ENCODE results near the gene C16orf92.

Gene C16orf92

DNA sequence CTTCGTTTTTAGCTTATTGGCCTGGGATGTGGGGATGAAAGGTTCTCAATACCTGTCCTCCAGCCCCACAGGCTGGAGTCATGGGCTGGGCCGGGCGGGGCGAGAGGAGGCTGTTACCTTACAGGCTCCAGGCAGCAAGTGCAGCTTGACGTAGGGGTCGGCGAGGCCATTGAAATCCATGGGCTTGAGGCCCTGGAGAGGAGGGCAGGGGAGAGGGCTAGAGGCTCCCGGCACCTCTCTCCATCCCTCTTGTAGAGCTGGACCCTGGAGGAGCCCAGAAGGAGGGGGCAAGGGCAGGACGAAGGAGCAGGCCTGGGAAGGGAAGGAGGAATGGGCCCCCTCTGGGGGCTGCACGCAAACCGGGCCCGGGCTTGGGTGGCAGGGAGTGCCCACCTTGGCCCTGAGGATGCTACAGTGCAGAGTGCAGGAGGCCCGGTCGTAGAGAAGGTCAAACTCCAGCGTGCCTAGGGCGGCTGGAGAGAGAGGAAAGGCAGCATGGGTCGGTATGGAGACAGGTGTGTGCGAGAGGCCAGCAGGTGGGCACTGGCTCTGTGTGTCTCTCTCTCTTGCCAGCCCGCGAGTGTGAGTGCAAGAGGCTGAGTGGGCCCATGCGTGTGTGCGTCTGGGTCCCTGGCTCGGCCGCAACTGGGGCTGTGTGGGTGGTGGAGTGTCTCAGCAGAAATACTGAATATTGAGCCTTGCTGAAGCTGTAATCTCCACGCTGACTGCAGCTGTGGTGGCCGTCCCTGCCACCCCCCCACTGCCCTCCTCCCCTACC, 13.7 kb upstream of the C16orf92 start:
- Histone ChIP-seq H3K79me2 (ENCODE audit: insufficient read depth, low read length) (no peaks in the 10 kb centered on the region), H3K4me1 (ENCODE audit: insufficient read depth, low read length, severe bottlenecking) (no peaks in the 10 kb centered on the region), H3K4me2 (ENCODE audit: low read length) (no peak overlapping the region), H3K9me2 (ENCODE audit: low read depth, low read length) (no peaks in the 10 kb centered on the region), H3K4me3 (ENCODE audit: low read depth, low read length, poor library complexity, severe bottlenecking) (no peak overlapping the region), H3F3A (ENCODE audit: insufficient read depth, low read length) (no peaks in the 10 kb centered on the region), H3K36me3 (ENCODE audit: insufficient read depth, low read length) (peaks cover 9% of the 10 kb centered on the region), H3K27ac (ENCODE audit: low read depth, low read length, poor library complexity, severe bottlenecking) (no peak overlapping the region), H3K9me3 (ENCODE audit: low read length) (no peaks in the 10 kb centered on the region), H3K27me3 (ENCODE audit: insufficient read depth, low read length) (peaks cover 4% of the 10 kb centered on the region), H2AFZ (ENCODE audit: low read length) (no peak overlapping the region), H4K20me1 (ENCODE audit: insufficient read depth, low read length) (no peaks in the 10 kb centered on the region), H3K9ac (ENCODE audit: low read length) (no peak overlapping the region)
- TF ChIP-seq EZH2 (IDR thresholded peaks at IDR 0.05; ENCODE audit: borderline replicate concordance, low read length): no peak
- TF ChIP-seq, protein P1, sequence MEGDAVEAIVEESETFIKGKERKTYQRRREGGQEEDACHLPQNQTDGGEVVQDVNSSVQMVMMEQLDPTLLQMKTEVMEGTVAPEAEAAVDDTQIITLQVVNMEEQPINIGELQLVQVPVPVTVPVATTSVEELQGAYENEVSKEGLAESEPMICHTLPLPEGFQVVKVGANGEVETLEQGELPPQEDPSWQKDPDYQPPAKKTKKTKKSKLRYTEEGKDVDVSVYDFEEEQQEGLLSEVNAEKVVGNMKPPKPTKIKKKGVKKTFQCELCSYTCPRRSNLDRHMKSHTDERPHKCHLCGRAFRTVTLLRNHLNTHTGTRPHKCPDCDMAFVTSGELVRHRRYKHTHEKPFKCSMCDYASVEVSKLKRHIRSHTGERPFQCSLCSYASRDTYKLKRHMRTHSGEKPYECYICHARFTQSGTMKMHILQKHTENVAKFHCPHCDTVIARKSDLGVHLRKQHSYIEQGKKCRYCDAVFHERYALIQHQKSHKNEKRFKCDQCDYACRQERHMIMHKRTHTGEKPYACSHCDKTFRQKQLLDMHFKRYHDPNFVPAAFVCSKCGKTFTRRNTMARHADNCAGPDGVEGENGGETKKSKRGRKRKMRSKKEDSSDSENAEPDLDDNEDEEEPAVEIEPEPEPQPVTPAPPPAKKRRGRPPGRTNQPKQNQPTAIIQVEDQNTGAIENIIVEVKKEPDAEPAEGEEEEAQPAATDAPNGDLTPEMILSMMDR (IDR thresholded peaks at IDR 0.05; ENCODE audit: low read length): no peak

DNA sequence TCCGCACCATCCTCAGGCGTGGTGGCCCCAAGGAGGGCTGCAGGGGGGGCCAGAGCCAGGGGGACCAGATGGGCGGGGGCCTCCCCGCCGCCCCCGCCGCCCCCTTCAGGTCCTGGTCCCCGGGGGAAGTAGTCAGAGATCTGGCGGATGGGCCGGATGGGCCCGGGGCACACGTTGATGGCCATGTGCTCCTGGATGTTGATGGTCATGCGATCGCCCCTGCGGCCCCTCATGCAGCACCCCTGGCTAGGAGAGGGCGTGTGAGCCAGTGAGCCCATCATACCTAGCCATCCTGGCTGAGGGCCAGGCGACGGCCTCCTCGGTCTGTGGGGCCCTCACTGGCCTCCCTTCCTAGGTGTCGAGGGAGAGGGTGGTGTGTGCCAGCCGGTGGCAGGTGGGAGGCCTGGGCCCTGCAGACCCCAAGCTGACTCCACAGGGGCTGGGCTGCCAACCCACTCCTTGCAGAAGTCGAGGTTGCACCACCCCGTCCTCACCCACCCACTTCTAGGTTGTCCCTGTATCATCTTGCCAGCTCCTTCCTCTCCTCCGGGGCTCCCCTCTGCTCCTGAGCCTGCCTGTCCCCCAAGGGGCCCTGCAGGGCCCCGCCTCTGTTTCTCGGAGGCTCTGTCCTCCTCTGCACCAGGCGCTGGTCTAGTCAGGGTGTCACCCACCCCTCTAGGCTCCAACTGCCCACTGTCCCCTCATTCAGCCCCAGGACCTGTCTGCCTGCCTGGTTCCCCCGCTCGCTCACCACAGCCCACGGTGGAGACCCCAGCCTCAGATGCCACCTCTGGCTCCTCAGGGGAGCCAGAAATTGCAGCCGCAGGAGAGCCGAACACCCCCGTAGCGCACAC, 12.8 kb upstream of the C16orf92 start:
- H3K27me3 ChIP-seq (ENCODE audit: insufficient read depth, low read length): peaks cover 4% of the 10 kb centered on the region
- no peak overlapping the region for H2AFZ ChIP-seq (ENCODE audit: low read length)
- TF ChIP-seq, protein P1 (IDR thresholded peaks at IDR 0.05; ENCODE audit: low read length): no peak
- no peak for TF ChIP-seq EZH2 (IDR thresholded peaks at IDR 0.05; ENCODE audit: borderline replicate concordance, low read length)
- H3K27ac ChIP-seq (ENCODE audit: low read depth, low read length, poor library complexity, severe bottlenecking): no peak overlapping the region
- H3K9me2 ChIP-seq (ENCODE audit: low read depth, low read length): no peaks in the 10 kb centered on the region
- H3K9me3 ChIP-seq (ENCODE audit: low read length): no peaks in the 10 kb centered on the region
- no peak overlapping the region for H3K9ac ChIP-seq (ENCODE audit: low read length)
- H3K4me2 ChIP-seq (ENCODE audit: low read length): peak overlapping the region; percentile 37; the same call in 1 of the 2 replicates
- H3F3A ChIP-seq (ENCODE audit: insufficient read depth, low read length): no peaks in the 10 kb centered on the region
- H3K4me3 ChIP-seq (ENCODE audit: low read depth, low read length, poor library complexity, severe bottlenecking): peak overlapping the region; percentile 42
- peaks cover 9% of the 10 kb centered on the region for H3K36me3 ChIP-seq (ENCODE audit: insufficient read depth, low read length)
- no peaks in the 10 kb centered on the region for H4K20me1 ChIP-seq (ENCODE audit: insufficient read depth, low read length)
- no peaks in the 10 kb centered on the region for H3K79me2 ChIP-seq (ENCODE audit: insufficient read depth, low read length)
- no peaks in the 10 kb centered on the region for H3K4me1 ChIP-seq (ENCODE audit: insufficient read depth, low read length, severe bottlenecking)

DNA sequence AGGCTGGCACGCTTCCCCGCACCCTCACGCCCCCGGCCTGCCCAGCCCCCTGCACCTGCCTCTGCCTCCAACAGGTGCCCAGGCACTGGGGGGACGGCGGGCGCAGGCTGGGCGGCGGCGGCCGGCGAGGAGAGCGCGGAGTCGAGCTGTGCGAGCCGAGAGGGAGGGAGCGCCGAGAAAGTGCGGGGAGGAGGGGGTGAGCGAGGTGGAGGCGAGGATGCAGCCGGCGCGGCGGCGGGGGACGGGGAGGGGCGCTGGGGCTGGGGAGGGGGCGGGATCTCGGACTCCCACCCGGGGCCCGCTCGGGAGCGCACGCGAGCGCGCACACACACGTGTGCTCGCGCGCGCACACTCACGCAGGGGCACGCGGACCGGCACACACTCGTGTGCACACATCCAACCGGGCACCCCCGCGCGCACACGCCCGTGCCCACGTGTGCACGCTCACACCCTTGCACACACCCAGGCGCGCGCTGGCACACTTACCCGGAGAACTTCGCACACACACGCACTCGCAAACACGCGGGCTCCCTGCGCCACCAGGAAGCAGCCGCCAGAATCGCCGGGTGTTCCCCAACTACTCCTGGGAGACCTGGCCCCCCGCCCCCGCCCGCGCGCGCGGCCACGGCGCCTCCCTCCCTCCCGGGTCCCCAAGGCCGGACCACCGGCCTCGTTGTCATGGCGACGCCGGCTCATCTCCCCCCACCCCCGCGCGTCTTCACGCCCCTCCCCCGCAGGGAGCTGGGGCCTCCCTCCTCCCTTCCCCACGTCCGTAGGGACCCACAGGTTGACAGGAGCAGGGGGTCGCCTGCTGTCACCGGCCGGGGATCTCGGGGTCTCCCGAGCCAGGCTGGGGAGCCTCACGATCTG, 11.9 kb upstream of the C16orf92 start, which contains the start of gene DOC2A:
Gene DOC2A (minus strand): TSS at position 184 of the 870 bp plus-strand sequence. CDS start 805 bp downstream, outside the sequence.
- Histone ChIP-seq H3K27ac (ENCODE audit: low read depth, low read length, poor library complexity, severe bottlenecking) (no peak within 1 kb of the TSS), H3K4me3 (ENCODE audit: low read depth, low read length, poor library complexity, severe bottlenecking) (peak within 1 kb of the TSS; percentile 42), H3K27me3 (ENCODE audit: insufficient read depth, low read length) (peaks cover 4% of the 10 kb centered on the region), H3K79me2 (ENCODE audit: insufficient read depth, low read length) (no peaks in the 10 kb centered on the region), H3K4me2 (ENCODE audit: low read length) (peak within 1 kb of the TSS; percentile 37; the same call in 1 of the 2 replicates), H3F3A (ENCODE audit: insufficient read depth, low read length) (no peaks in the 10 kb centered on the region), H4K20me1 (ENCODE audit: insufficient read depth, low read length) (no peaks in the 10 kb centered on the region), H3K36me3 (ENCODE audit: insufficient read depth, low read length) (peaks cover 4% of the 10 kb centered on the region), H3K9me2 (ENCODE audit: low read depth, low read length) (no peaks in the 10 kb centered on the region), H2AFZ (ENCODE audit: low read length) (no peak within 1 kb of the TSS), H3K4me1 (ENCODE audit: insufficient read depth, low read length, severe bottlenecking) (no peaks in the 10 kb centered on the region), H3K9ac (ENCODE audit: low read length) (no peak within 1 kb of the TSS), H3K9me3 (ENCODE audit: low read length) (no peaks in the 10 kb centered on the region)
- TF ChIP-seq, protein P1 (IDR thresholded peaks at IDR 0.05; ENCODE audit: low read length): no peak
- TF ChIP-seq EZH2 (IDR thresholded peaks at IDR 0.05; ENCODE audit: borderline replicate concordance, low read length): no peak
